GM21447 (cell line): ENCODE measurements around the gene DNAL1.
A peak's percentile ranks its signal among the peaks of the same experiment; 100 is the strongest.
"Not testable (repeated sequence)": the region's sequence is repeated elsewhere in the genome, so short reads cannot be mapped to it uniquely, and the experiment has no call there.

Experiments
- ATAC-seq: cut with Tn5 transposase; IDR thresholded peaks from one replicate; pipeline ENCODE4 v1.9.1; 2021; ENCODE audit not compliant: unreplicated experiment

Gene DNAL1, protein sequence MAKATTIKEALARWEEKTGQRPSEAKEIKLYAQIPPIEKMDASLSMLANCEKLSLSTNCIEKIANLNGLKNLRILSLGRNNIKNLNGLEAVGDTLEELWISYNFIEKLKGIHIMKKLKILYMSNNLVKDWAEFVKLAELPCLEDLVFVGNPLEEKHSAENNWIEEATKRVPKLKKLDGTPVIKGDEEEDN

DNA sequence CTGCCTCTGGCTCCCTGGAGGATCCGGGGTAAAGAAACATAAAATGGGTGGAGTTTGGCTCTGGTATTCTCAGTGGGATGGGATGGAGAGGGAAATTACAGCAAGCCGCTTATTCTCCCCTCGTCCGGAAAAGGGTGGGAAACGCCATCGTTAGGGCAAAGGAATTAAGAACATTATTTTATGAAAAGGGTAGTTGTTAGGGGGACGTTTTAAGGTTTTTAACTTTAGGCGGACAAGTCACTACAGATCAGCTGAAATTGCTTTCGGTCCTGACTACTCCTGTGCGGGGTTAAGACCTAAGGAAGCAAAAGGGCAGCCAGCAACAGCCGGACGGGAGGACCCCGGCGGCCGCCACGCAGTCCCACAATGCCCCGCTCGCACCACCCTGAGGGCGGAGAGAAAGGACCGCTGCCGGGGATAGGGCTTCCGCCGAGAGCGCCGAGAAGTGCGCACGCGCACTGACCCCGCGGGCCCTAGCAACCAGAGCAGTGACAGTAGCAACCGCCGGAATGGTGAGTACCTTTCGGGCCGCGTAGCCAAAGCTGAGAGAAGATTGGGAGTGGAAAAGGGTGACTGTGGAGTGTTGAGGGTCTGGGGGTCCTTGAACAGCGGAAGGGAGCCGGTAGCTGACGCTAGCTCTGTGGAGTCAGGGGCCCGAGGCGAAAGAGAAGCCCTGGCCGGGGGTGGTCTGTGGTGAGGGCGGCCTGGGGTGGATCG is at the start of gene DNAL1:
DNAL1 (plus strand) TSS at position 456 of the 717 bp plus-strand sequence; CDS start at position 510, 54 bp downstream.
- ATAC-seq: peak; percentile 96

GRCh38 chr14:73599499-73599898 is 45.3 kb upstream of the DNAL1 start:
- no peak for ATAC-seq

DNA sequence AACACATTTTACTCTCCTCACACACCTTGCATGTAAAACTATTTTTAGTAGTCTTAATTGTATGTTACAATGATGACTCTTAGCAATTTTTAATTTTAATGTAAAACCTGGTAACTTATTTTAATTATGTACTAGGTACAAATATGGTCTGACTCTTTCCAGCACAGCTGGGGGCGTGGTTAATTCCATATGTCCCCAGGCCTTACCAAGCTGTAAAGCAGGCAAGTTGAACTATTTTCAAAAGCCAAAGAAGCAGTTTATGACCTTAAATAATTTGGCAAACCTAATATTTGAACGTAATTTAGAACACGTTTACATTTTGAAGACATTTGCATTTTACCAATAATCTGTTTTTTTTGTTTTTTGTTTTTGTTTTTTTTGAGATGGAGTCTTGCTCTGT is 41.8 kb upstream of the DNAL1 start:
- ATAC-seq: no peak

GRCh38 chr14:73606271-73606670 is 38.5 kb upstream of the DNAL1 start:
- no peak for ATAC-seq

DNA sequence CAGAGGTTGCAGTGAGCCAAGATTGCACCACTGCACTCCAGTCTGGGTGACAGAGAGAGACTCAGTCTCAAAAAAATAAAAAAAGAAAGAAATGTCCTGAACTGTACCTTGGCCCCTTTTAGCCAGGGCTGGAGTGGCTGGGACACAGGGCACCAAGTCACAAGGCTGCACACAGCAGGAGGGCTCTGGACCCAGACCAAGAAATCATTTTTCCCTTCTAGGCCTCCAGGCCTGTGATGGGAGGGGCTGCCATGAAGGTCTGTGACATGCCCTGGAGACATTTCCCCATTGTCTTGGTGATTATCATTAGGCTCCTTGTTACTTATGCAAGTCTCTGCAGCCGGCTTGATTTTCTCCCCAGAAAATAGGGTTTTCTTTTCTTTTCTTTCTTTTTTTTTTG is 37.5 kb upstream of the DNAL1 start:
- no peak for ATAC-seq

DNA sequence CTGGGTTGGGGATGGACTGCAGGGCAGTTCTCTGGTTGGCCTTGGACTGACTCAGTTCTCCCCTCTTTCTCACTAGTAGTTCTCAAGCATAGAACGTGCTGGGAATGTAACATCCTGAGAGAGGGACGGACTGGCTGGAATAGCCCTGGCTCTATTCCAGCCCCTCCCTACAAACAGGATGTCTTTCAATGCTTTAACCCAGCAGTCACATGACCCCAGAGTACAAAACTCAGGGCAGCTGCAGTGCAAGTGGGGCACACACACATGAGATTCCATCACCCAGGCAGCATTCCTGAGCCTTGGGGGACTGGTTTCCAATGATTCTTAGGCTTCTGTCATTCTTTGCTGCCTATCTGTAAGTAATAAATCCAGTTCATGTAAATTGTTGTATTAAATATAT is 34.1 kb upstream of the DNAL1 start:
- no peak for ATAC-seq

GRCh38 chr14:73612339-73613045 is 32.3 kb upstream of the DNAL1 start, which contains the start of gene ACOT6:
TSS of gene ACOT6 (plus strand) at chr14:73612517. CDS start at chr14:73612572, 55 bp downstream.
- ATAC-seq: peak; percentile 81

GRCh38 chr14:73613046-73613383 is 31.8 kb upstream of the DNAL1 start:
- no peak for ATAC-seq

- no peak for ATAC-seq
These were observed 31.3 kb upstream of the DNAL1 start for GRCh38 chr14:73613419-73613963.

GRCh38 chr14:73616831-73617230 is 28.0 kb upstream of the DNAL1 start:
- no peak for ATAC-seq

- ATAC-seq: no peak
These were observed 25.3 kb upstream of the DNAL1 start for GRCh38 chr14:73619524-73619923.

DNA sequence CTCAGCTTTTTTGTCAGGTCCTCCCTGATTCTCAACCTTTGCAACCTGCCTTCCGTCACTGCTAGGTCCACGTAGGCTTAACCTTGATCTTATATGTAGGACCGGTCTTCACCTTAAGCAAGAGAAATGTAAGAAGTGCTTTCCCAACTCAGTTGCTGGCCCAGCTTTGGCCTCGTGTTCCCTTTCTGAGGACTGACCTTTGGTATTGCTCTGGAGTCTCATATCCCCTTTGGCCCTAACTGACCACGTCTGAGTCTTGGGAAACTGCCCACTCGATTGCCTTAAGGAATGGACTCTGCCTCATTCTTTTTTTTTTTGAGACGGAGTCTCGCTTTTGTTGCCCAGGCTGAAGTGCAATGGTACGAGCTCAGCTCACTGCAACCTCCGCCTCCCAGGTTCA is 24.5 kb upstream of the DNAL1 start:
- ATAC-seq: no peak

DNA sequence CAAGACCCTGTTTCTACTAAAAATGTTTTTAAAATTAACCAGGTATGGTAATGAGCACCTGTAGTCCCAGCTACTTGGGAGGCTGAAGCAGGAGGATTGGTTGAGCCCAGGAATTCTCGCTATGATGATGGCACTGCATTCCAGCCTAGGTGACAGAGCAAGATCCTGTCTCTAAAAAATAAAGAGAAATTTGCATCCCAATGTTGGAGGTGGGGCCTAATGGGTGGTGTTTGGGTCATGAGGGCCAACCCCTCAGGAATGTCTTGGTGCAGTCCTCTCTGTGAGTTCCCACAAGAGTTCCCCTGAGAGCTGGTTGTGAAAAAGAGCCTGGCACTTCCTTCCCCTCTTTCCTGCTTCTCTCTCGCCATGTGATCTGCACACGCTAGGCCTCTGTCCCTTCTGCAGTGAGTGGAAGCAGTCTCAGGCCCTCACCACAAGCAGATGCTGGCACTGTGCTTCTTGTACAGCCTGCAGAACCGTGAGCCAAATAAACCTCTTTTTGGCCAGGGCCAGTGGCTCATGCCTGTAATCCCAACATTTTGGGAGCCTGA is 21.2 kb upstream of the DNAL1 start:
- ATAC-seq: no peak

DNA sequence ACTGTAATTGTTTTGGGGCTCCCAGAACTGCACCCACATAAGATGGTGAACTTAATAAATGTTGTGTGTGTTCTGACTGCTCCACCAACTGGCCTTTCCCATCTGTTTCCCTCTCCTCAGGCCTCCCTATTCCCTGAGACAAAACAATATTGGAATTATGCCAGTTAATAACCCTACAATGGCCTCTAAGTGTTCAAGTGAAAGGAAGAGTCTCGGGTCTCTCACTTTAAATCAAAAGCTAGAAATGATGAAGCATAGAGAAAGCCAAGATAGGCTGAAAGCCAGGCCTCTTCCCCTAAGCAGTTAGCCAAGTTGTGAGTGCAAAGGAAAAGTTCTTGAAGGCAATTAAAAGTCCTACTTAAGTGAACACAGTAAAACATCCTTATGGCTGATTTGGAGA is 19.1 kb upstream of the DNAL1 start:
- no peak for ATAC-seq

- no peak for ATAC-seq
These were observed 17.6 kb upstream of the DNAL1 start for GRCh38 chr14:73627151-73627558.

GRCh38 chr14:73630009-73630780 is 14.6 kb upstream of the DNAL1 start:
- no peak for ATAC-seq

DNA sequence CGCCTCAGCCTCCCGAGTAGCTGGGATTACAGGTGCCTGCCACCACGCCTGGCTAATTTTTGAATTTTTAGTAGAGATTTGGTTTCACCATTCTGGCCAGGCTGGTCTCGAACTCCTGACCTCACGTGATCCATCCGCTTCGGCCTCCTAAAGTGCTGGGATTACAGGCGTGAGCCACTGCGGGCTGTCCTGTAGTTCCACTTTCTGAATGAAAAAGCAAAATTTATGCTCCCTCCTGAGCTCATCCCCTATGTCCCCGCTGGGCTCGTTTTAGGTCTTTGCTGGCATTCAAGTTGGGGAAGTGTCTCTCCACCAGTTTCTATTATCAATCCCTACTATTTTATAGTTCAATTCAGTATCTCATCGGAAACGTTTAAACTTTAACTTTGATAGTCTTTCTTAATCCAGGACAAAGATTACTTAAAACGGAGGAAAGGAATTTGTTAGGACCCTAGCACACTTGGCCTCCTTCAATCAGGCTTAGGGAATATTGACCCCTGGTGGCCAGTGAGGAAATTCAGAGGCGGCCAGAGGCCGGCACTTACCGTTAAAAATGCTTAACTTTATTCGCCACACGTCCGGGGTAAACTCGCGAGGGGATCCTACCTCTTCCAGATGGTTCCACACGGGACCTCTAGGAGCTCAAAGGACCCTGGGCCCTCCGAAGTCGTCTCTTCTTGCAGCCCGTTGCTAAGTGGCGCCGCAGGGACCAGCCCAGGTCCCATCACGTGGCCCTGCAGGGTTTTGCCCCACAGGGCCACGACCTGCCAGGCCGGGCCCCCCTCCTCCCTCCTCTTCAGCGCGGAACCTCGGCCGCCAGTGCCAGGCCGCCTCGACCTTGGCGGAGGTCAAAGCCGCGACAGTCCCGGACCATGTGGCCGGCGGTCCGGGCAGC is 11.4 kb upstream of the DNAL1 start:
- ATAC-seq: peak; percentile 66

DNA sequence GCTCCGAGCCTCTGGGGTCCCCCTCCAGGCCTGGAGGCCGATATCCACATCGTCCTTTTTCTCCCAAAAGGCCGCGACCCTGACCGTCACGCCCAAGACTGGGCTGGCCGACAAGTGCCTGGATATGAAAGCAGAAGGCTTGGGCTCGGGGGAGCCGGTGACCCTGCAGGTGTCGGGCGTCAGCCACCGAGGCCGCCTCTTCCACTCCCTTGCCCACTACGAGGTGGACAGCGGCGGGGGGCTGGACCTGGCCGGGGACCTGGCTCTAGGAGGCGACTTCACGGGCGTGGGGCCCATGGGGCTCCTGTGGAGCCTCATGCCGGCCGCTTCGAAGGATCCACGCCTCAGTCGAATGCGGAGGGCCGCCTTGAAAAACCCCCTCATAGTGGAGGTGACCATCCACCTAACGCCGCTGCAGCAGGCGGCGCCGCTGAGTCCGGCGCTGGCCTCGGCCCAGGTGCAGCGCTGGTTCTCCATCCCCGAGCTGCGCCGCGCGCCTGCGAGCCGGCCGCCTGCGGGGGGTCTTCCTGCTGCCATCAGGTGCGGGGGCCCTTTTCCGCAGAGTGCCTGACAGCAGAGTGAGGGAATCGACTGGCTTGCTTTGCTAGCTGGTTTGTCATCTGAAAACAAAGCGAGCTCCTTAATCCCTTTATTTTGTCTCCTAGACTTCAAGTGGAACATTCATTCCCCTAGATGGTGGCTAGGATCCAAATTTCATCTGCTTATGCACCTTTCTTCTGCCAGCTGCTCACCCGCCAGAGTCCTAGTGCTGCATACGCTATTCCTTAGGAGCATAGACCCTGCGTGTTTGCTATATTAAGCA is 10.6 kb upstream of the DNAL1 start:
- no peak for ATAC-seq

DNA sequence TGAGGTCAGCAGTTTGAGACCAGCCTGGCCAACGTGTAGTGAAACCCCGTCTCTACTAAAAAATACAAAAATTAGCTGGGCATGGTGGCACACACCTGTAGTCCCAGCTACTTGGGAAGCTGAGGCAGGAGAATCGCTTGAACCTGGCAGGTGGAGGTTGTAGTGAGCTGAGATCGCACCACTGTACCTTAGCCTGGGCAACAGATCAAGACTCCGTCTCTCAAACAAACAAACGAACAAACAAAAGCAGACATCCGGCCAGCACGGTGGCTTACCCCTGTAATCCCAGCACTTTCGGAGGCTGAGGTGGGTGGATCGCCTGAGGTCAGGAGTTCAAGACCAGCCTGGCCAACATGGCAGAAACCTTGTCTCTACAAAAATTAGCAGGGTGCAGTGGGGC is 8.4 kb upstream of the DNAL1 start:
- ATAC-seq: not testable (repeated sequence)
